Lung (tissue), 12 donors: ENCODE measurements around the gene ZNF79. TPM values are rescaled to one million over a fixed set of nuclear protein-coding genes. Genes with fewer than 3 reads are reported as not detected.

ENCODE experiments used
- ATAC-seq: fragments of 200-7000 bp; cut with Tn5 transposase; one replicate; pipeline ENCODE4 v1.9.1; 2020; ENCODE audit warnings: moderate number of reproducible peaks; ENCODE audit not compliant: insufficient read depth, low FRiP score
- DNase-seq, 3 donors: peaks; one replicate each; pipeline ENCODE4 v3.0.0-alpha.2; 2013 to 2017
- H3K27ac ChIP-seq, 2 donors: one replicate each; pipeline ENCODE4 v1.5.1; 2013; ENCODE audit warnings: mild to moderate bottlenecking in 2 of 2, moderate library complexity in 2 of 2, control low read depth in 1 of 2, inconsistent platforms in 1 of 2, low read depth in 1 of 2, low read length in 1 of 2
- H3K27me3 ChIP-seq, 3 donors: one replicate each; pipeline ENCODE4 v1.5.1; 2013; ENCODE audit warnings: low read length in 2 of 3; ENCODE audit not compliant: control insufficient read depth in 3 of 3, insufficient read depth in 3 of 3
- H3K36me3 ChIP-seq, 4 donors: one replicate each; pipeline ENCODE4 v1.5.1; 2013; ENCODE audit warnings: low read length in 4 of 4, mild to moderate bottlenecking in 1 of 4, moderate library complexity in 1 of 4; ENCODE audit not compliant: control insufficient read depth in 4 of 4, insufficient read depth in 4 of 4
- H3K4me1 ChIP-seq, 5 donors: one replicate each; pipeline ENCODE4 v1.5.1; 2013; ENCODE audit warnings: low read length in 5 of 5, mild to moderate bottlenecking in 2 of 5, moderate library complexity in 1 of 5; ENCODE audit not compliant: control insufficient read depth in 5 of 5, insufficient read depth in 5 of 5
- H3K4me3 ChIP-seq: one replicate; pipeline ENCODE4 v1.5.1; 2013; ENCODE audit warnings: mild to moderate bottlenecking, control low read depth, moderate library complexity
- H3K9ac ChIP-seq, 2 donors: one replicate each; pipeline ENCODE4 v1.5.1; 2013; ENCODE audit warnings: low read length in 2 of 2, control low read depth in 1 of 2; ENCODE audit not compliant: insufficient read depth in 1 of 2
- H3K9me3 ChIP-seq, 4 donors: one replicate each; pipeline ENCODE4 v1.5.1; 2013; ENCODE audit warnings: low read length in 3 of 4, mild to moderate bottlenecking in 1 of 4, moderate library complexity in 1 of 4; ENCODE audit not compliant: control insufficient read depth in 4 of 4, insufficient read depth in 3 of 4
- CTCF ChIP-seq: IDR thresholded peaks from 2 replicates; pipeline ENCODE4 v1.5.1; 2012; ENCODE audit warnings: mild to moderate bottlenecking; ENCODE audit errors: control extremely low read depth, extremely low read depth
- WGBS, 2 donors: extraction: QIAGEN DNeasy Blood & Tissue Kit; methylation state at CpG; one replicate each; pipeline ENCODE4 v1.1.7; 2013; 5-methylcytosine and 5-hydroxymethylcytosine counted together
- polyA plus RNA-seq, 2 donors: library from polyadenylated mRNA; stranded (reverse); fragments of 200-250 nt; gene quantifications; one replicate each; pipeline ENCODE4 v1.2.1, GENCODE V29; 2013
- total RNA-seq, 2 donors: library from RNA; depleted of rRNA in 1 of 2; stranded (reverse); fragments of >200 nt in 1 of 2; gene quantifications; one replicate each; pipeline ENCODE4 v1.2.1, GENCODE V29; 2014 to 2021
- donor health status: control.
- donor health status: control.
- donor health status: Bipolar disorder and iron deficiency.
- donor health status: healthy.
- donor health status: DM: yes; HTN: yes; CAD: no.

The ZNF79 gene
- total and polyA plus RNA-seq, 4 donors, result 3.1 to 9.3 (median 5.9) TPM

GRCh38 chr9:127444283-127444920, 20.2 kb downstream of the ZNF79 start:
- H3K27me3 ChIP-seq, result no peaks in the 10 kb centered on the region
- DNase-seq, result no peak
- no peak for TF ChIP-seq CTCF
- no peak overlapping the region for H3K27ac ChIP-seq
- 91 to 96% methylated on average over 17 of the region's 17 CpGs for WGBS, 2 donors
- H3K9me3 ChIP-seq, result peaks cover 0 to 5% (median 0%) of the 10 kb centered on the region in 4 donors
- peaks cover 23 to 64% (median 60%) of the 10 kb centered on the region in 4 donors for H3K36me3 ChIP-seq
- ATAC-seq, result no peak
- no peak overlapping the region for H3K9ac ChIP-seq
- peaks cover 0 to 9% (median 7%) of the 10 kb centered on the region in 5 donors for H3K4me1 ChIP-seq
- no peak overlapping the region for H3K4me3 ChIP-seq

GRCh38 chr9:127444921-127445850, 21.0 kb downstream of the ZNF79 start:
- ATAC-seq, result no peak

GRCh38 chr9:127445851-127446712, 21.9 kb downstream of the ZNF79 start:
- Histone ChIP-seq H3K27ac (no peak overlapping the region), H3K4me1 (peaks cover 0 to 20% (median 11%) of the 10 kb centered on the region in 5 donors), H3K9me3 (peaks cover 0 to 7% (median 0%) of the 10 kb centered on the region in 4 donors), H3K4me3 (no peak overlapping the region), H3K36me3 (peaks cover 16 to 64% (median 56%) of the 10 kb centered on the region in 4 donors), H3K9ac (no peak overlapping the region), H3K27me3 (no peaks in the 10 kb centered on the region)
- DNase-seq (no peak), ATAC-seq (no peak)
- 77 to 81% methylated on average over 4 of the region's 4 CpGs for WGBS, 2 donors
- no peak for TF ChIP-seq CTCF

More at GRCh38 chr9:127444921-127445850, 21.0 kb downstream of the ZNF79 start:
- peaks cover 0 to 6% (median 0%) of the 10 kb centered on the region in 4 donors for H3K9me3 ChIP-seq
- no peak overlapping the region for H3K9ac ChIP-seq
- H3K27ac ChIP-seq, result no peak overlapping the region
- WGBS, 2 donors, result 89 to 92% methylated on average over 15 of the region's 15 CpGs
- DNase-seq, result peak in 1 of 3 donors; percentile 38
- no peak overlapping the region for H3K4me3 ChIP-seq
- no peak for TF ChIP-seq CTCF
- no peaks in the 10 kb centered on the region for H3K27me3 ChIP-seq
- H3K4me1 ChIP-seq, result peaks cover 0 to 17% (median 10%) of the 10 kb centered on the region in 5 donors
- H3K36me3 ChIP-seq, result peaks cover 23 to 66% (median 61%) of the 10 kb centered on the region in 4 donors
